ENCODE measurements around the gene PRDM4. TPM values are rescaled to one million over a fixed set of nuclear protein-coding genes. Genes with fewer than 3 reads are reported as not detected.

PRDM4 gene
- total RNA-seq, 1 experiment from 2014 or later: 32.9 TPM

DNA sequence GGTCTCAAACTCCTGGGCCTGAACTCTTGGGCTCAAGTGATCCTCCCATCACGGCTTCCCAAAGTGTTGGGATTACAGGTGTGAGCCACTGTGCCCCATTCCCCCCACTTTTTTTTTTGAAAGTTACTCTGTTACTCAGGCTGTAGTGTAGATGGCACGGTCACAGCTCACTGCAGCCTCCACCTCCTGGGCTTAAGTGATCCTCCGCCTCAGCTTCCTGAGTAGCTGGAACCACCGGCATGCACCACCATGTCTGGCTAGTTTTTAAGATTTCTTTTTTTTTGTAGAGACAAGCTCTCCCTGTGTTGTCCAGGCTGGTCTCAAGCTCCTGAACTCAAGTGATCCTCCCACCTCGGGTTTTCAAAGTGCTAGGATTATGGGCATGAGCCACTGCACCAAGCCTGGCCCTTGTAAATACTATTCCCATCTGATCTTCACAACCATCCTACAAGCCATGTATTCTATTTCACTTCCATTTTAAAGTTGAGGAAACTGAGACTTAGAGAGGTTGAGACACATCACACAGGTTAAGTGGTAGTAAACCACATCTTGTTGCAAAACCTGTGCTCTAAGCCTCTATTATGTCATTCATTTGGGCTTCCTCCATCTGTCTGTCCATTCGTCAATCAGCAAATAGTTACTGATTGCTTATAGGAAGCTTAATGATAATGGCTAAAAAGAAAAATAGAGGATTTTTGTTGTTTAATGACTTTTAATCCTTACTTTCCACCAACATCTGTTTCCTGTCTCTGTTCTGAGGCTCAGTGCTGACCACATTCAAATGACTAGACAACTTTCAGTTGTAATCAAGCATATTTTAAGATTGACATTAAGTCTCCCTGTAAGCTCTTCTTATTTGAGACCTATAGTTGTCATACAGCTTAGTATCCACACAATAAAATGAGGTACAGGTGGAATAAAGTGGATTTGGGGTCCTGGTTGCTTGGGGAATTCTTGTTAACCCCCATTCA, 22.8 kb upstream of the PRDM4 start:
- TF ChIP-seq ELF1 (IDR thresholded peaks at IDR 0.05; ENCODE audit: borderline replicate concordance, low read depth): no peak
- H3K4me3 ChIP-seq (replicated peaks in 1 of 2; ENCODE audit: low read depth in 1 of 2, low read length in 2 of 2): no peak overlapping the region
- H3K9ac ChIP-seq (ENCODE audit: low read length): no peak overlapping the region
- H3K36me3 ChIP-seq (ENCODE audit: control insufficient read depth in 1 of 2, insufficient read depth in 2 of 2, low read length in 2 of 2): no peaks in the 10 kb centered on the region
- no peaks in the 10 kb centered on the region for H3K9me3 ChIP-seq (ENCODE audit: control insufficient read depth in 1 of 2, insufficient read depth in 1 of 2, low read depth in 1 of 2, low read length in 2 of 2)
- DNase-seq (ENCODE audit: low read depth, low spot score) (no peak), ATAC-seq (no peak)
- no peak overlapping the region for H2AFZ ChIP-seq (ENCODE audit: low read depth, low read length, poor library complexity, severe bottlenecking)
- no peaks in the 10 kb centered on the region for H4K20me1 ChIP-seq (ENCODE audit: insufficient read depth)
- intact Hi-C loops (cut with micrococcal nuclease): no loop called here
- BruUV-seq (replicated peaks): no TSS peak
- CTCF ChIA-PET: no interaction called here
- POLR2A ChIA-PET: no interaction called here
- H3K27me3 ChIP-seq (ENCODE audit: insufficient read depth, low read length): no peaks in the 10 kb centered on the region
- RAD21 ChIA-PET (ENCODE audit: low non-redundant PET in 1 of 2, low total read pairs in 2 of 2, uncharacterized antibody in 2 of 2, unreplicated experiment in 2 of 2): no interaction called here
- H3K79me2 ChIP-seq (ENCODE audit: insufficient read depth, low read length): no peaks in the 10 kb centered on the region
- H3K4me2 ChIP-seq (ENCODE audit: low read length): no peak overlapping the region
- H3K4me1 ChIP-seq (ENCODE audit: control insufficient read depth in 1 of 2, insufficient read depth in 2 of 2, low read length in 2 of 2): no peaks in the 10 kb centered on the region
- H3K9me2 ChIP-seq (ENCODE audit: insufficient read depth): no peaks in the 10 kb centered on the region
- H3K27ac ChIP-seq (ENCODE audit: low read depth, low read length): no peak overlapping the region

DNA sequence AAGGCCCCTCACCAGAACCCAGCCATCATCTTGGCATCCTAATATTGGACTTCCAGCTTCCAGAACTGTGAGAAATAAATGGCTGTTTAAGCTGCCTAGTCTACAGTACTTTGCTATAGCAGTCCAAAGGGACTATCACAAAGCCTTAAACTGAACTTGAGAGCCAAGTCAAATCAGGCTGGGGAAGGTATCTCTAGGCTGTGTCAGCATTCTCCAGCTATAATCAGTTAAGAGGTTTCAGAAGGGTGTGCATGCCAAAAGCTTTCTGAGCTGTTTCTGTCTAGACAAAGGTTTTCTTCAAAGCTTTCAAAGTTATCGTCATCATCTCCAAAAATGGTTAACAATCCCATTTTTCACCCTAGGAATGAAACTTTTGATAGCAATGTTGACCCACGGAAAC, 21.1 kb upstream of the PRDM4 start:
- RAD21 ChIA-PET (ENCODE audit: low non-redundant PET in 1 of 2, low total read pairs in 2 of 2, uncharacterized antibody in 2 of 2, unreplicated experiment in 2 of 2): no interaction called here
- Histone ChIP-seq H3K9me2 (ENCODE audit: insufficient read depth) (no peaks in the 10 kb centered on the region), H3K4me1 (ENCODE audit: control insufficient read depth in 1 of 2, insufficient read depth in 2 of 2, low read length in 2 of 2) (no peaks in the 10 kb centered on the region), H3K9ac (ENCODE audit: low read length) (no peak overlapping the region), H3K27me3 (ENCODE audit: insufficient read depth, low read length) (0 out of 2 replicates have a peak, but pooled peaks cover 3% of the 10 kb centered on the region), H3K9me3 (ENCODE audit: control insufficient read depth in 1 of 2, insufficient read depth in 1 of 2, low read depth in 1 of 2, low read length in 2 of 2) (no peaks in the 10 kb centered on the region), H4K20me1 (ENCODE audit: insufficient read depth) (no peaks in the 10 kb centered on the region), H3K4me3 (replicated peaks in 1 of 2; ENCODE audit: low read depth in 1 of 2, low read length in 2 of 2) (no peak overlapping the region), H3K79me2 (ENCODE audit: insufficient read depth, low read length) (no peaks in the 10 kb centered on the region), H3K4me2 (ENCODE audit: low read length) (no peak overlapping the region), H2AFZ (ENCODE audit: low read depth, low read length, poor library complexity, severe bottlenecking) (no peak overlapping the region), H3K27ac (ENCODE audit: low read depth, low read length) (no peak overlapping the region), H3K36me3 (ENCODE audit: control insufficient read depth in 1 of 2, insufficient read depth in 2 of 2, low read length in 2 of 2) (no peaks in the 10 kb centered on the region)
- ATAC-seq (no peak), DNase-seq (ENCODE audit: low read depth, low spot score) (no peak)
- TF ChIP-seq POLR2AphosphoS5 (IDR thresholded peaks at IDR 0.05; ENCODE audit: low read depth, low read length) (no peak), YY1 (IDR thresholded peaks at IDR 0.05; ENCODE audit: extremely low read depth, insufficient replicate concordance, low read depth, low read length) (no peak), EGR1 (IDR thresholded peaks at IDR 0.05; ENCODE audit: low read depth) (no peak), RAD21 (IDR thresholded peaks at IDR 0.05; ENCODE audit: low read depth) (no peak), TCF7L2 (IDR thresholded peaks at IDR 0.05; ENCODE audit: borderline replicate concordance, extremely low read depth, insufficient read depth, insufficient read length) (no peak), ZNF274 (IDR thresholded peaks at IDR 0.05; ENCODE audit: low read depth, low read length) (no peak), ELF1 (IDR thresholded peaks at IDR 0.05; ENCODE audit: borderline replicate concordance, low read depth) (no peak)
- BruUV-seq (replicated peaks): no TSS peak
- intact Hi-C loops (cut with micrococcal nuclease): no loop called here
- CTCF ChIA-PET: no interaction called here
- POLR2A ChIA-PET: no interaction called here
